ENCODE results near the gene OR7A5. TPM values are rescaled to one million over a fixed set of nuclear protein-coding genes. Genes with fewer than 3 reads are reported as not detected.
"Not testable (repeated sequence)": the region's sequence is repeated elsewhere in the genome, so short reads cannot be mapped to it uniquely, and the experiment has no call there.

The OR7A5 gene
- polyA plus RNA-seq, 1 donor from 2014 or later, result not detected

DNA sequence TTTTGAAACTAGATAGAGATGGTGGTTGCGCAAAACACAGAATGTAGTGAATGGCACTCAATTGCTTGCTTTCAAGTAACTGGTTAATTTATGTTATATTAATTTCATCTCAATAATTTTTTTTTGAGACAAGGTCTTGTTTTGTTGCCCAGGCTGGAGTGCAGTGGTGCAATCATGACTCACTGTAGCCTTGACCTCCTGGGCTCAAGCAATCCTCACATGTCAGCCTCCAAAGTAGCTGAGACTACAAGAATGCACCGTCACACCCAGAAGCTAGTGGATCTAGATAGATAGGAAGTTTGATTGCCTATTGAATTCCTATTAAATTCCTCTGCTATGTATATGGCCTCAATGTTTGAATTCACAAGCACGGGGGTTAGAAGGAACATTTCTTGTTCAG is 30.2 kb downstream of the OR7A5 start:
- H3K36me3 Mint-ChIP-seq, result no peaks in the 10 kb centered on the region
- H3K9me3 Mint-ChIP-seq, result peaks cover 0 to 3% (median 0%) of the 10 kb centered on the region in 3 donors
- H3K4me1 Mint-ChIP-seq, result peaks cover 0 to 4% (median 2%) of the 10 kb centered on the region in 3 donors
- H3K27me3 Mint-ChIP-seq, result peaks cover 6% of the 10 kb centered on the region
- no peak overlapping the region for H3K4me3 Mint-ChIP-seq
- H3K27ac Mint-ChIP-seq, result no peak overlapping the region

DNA sequence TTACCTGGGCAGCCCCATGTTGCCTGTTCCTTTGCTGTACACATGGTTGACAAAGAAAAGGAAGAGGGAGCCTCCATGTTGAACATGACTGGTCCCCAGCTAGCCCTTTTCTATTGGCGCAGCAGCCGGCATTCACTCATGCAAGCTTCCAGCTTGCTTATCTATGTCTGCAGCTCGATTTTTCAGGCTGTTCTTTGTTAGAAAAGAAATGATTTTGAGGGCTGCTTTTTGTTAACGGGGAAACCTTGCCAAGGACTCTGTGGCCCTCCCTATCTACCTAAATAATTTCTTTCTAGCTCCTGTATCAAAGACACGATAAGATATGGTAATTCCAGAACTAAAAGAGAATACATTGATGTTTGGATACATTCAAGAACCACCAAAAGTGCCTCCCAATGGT is 36.2 kb downstream of the OR7A5 start:
- peaks cover 2% of the 10 kb centered on the region for H3K36me3 Mint-ChIP-seq
- H3K27ac Mint-ChIP-seq, result no peak overlapping the region
- no peaks in the 10 kb centered on the region for H3K4me1 Mint-ChIP-seq
- no peak overlapping the region for H3K4me3 Mint-ChIP-seq
- H3K9me3 Mint-ChIP-seq, result peaks cover 1 to 6% (median 3%) of the 10 kb centered on the region in 3 donors
- H3K27me3 Mint-ChIP-seq, result peaks cover 2% of the 10 kb centered on the region

DNA sequence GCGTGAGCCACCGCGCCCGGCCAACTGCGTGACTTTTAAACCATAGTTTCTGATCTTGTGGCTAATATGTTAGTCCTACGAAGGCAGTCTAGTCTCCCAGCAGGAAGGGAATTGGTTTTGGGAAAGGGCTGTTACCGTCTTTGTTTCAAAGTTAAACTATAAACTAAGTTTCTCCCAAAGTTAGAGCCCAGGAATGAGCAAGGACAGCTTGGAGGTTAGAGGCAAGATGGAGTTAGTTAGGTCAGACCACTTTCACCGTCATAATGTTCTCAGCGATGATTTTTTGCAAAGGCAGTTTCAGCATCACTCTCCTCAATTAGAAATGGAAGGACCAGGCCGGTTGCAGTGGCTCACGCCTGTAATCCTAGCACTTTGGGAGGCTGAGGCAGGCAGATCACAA is 39.0 kb downstream of the OR7A5 start:
- H3K9me3 Mint-ChIP-seq, result peaks cover 1 to 13% (median 4%) of the 10 kb centered on the region in 3 donors
- no peaks in the 10 kb centered on the region for H3K4me1 Mint-ChIP-seq
- H3K4me3 Mint-ChIP-seq, result no peak overlapping the region
- peaks cover 2% of the 10 kb centered on the region for H3K36me3 Mint-ChIP-seq
- H3K27ac Mint-ChIP-seq, result no peak overlapping the region
- peaks cover 2% of the 10 kb centered on the region for H3K27me3 Mint-ChIP-seq

DNA sequence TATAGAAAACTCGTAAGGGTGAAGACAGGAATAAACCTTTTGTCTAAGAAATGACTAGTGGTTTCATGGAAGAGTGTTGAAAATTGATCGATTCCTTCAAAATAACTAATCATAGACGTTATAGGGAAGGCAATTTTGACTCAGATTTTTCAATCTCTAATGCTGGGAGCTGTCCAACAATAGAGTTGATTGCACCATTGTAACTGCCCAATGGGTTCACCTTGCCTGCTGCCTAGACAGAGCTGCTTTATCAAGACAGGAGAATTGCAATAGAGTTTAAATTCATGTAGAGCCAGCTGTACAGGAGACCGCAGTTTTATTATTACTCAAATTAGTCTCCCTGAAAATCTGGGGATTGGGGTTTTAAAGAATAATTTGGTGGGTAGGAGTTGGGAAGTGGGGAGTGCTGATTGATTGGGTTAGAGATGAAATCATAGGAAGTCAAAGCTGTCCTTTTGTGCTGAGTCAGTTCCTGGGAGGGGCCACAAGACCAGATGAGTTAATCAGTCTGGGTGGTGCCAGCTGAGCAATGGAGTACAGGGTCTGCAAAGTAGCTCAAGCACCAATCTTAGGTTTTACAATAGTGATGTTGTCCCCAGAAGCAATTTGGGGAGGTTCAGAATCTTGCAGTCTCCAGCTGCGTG is 39.8 kb downstream of the OR7A5 start:
- Mint-ChIP-seq H3K27ac (no peak overlapping the region), H3K27me3 (peaks cover 2% of the 10 kb centered on the region), H3K4me3 (no peak overlapping the region), H3K36me3 (peaks cover 2% of the 10 kb centered on the region), H3K9me3 (peaks cover 1 to 13% (median 1%) of the 10 kb centered on the region in 3 donors), H3K4me1 (no peaks in the 10 kb centered on the region)

DNA sequence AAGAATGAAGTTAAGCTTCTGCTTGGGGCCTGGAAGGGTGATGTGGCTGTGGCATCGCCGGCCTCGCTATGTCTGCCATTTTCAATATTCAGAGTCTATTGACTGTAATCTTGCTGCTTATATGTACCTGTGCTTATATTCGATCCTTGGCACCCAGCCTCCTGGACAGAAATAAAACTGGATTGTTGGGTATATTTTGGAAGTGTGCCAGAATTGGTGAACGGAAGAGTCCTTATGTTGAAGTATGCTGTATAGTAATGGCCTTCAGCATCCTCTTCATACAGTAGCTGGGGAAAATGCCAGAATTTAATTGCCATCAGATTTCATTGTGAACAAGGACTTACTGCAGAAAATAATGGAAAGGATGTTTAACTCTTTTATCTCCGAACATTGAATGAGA is 42.7 kb downstream of the OR7A5 start:
- H3K4me3 Mint-ChIP-seq, H3K4me1 Mint-ChIP-seq, H3K27me3 Mint-ChIP-seq, H3K36me3 Mint-ChIP-seq, H3K27ac Mint-ChIP-seq: not testable (repeated sequence)
- H3K9me3 Mint-ChIP-seq, result peaks cover 0 to 13% (median 1%) of the 10 kb centered on the region in 3 donors

DNA sequence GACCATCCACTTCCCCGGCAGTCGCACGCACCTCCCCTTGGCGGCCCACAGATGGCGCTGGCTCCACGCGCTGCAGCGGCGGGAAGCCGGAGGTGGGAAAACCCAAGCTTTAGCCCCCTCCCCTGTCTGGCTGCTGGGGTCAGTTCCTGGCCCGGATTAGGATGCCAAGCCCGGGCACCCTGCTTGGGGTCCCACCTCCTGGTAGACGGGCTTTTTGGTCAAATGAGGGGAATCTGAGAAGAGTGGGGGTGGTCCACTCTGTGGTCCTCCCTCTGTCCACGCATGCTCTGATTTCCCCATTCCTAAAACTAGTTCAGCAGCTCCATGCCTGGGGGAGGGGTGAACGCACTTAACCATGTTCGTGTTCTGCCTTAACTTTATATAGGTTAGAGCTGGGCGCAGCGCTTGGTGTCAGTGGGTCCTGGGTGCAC is 48.5 kb downstream of the OR7A5 start:
- Mint-ChIP-seq H3K27me3 (peaks cover 18% of the 10 kb centered on the region), H3K36me3 (no peaks in the 10 kb centered on the region), H3K27ac (peak overlapping the region in 1 of 3 donors; percentile 57), H3K4me1 (peaks cover 0 to 12% (median 11%) of the 10 kb centered on the region in 3 donors), H3K9me3 (peaks cover 0 to 2% (median 0%) of the 10 kb centered on the region in 3 donors), H3K4me3 (no peak overlapping the region)

DNA sequence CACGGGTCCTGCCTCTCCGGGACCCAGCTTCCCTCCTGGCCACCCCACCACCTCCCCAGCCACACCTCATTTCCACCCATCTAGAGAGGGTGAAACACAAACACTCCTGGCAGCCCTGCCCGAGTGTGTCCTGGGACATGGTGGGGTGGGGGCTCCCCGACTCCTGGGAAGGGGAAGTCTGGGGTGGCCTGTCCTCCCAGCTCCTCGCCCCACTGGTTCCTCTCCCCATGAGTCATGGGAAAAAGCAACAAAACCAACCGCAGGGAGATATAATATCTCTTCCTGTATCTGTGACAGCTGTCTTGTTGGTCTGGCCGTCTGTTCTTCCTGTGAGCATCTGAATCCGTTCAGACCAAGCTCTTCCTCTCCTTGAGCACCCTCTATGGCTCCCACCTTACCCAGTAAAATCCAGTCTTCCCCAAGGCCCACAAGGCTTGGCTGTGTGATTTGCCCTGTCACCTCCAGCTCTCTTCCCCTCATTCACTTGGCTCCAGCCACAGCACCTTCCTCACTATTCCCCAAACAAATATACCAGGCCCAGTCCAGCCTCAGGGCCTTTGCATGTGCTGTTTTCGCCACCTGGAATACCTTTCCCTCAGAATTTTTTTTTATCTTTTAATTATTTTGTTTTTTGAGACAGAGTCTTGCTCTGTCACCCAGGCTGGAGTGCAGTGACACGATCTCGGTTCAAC is 49.7 kb downstream of the OR7A5 start:
- H3K27ac Mint-ChIP-seq, H3K36me3 Mint-ChIP-seq, H3K9me3 Mint-ChIP-seq: not testable (repeated sequence)
- Mint-ChIP-seq H3K4me1 (peaks cover 0 to 12% (median 11%) of the 10 kb centered on the region in 3 donors), H3K27me3 (peaks cover 20% of the 10 kb centered on the region), H3K4me3 (peak overlapping the region in 2 of 4 donors; percentile 45 to 78)

DNA sequence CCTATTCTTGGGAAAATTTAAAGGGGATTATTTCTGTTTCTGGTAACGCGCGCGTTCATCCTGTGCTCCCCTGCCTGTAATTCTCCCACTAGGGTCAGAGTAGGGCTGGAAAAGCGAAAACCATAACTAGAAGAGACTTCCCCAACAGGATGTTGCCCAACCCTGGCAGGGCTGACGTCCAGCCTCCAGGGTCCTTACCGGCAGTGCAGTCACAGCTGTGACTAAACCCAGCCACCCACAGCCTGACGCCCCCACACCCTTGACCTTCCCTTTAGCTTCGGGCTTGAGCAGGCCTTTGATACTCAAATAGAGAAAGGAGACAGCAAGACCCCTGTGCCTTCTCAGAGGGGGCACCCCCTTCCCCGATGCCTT is 50.3 kb downstream of the OR7A5 start:
- Mint-ChIP-seq H3K4me3 (peak overlapping the region in 1 of 4 donors; percentile 52), H3K27me3 (peaks cover 20% of the 10 kb centered on the region), H3K4me1 (peaks cover 0 to 12% (median 11%) of the 10 kb centered on the region in 3 donors)
- H3K36me3 Mint-ChIP-seq, H3K9me3 Mint-ChIP-seq, H3K27ac Mint-ChIP-seq: not testable (repeated sequence)

DNA sequence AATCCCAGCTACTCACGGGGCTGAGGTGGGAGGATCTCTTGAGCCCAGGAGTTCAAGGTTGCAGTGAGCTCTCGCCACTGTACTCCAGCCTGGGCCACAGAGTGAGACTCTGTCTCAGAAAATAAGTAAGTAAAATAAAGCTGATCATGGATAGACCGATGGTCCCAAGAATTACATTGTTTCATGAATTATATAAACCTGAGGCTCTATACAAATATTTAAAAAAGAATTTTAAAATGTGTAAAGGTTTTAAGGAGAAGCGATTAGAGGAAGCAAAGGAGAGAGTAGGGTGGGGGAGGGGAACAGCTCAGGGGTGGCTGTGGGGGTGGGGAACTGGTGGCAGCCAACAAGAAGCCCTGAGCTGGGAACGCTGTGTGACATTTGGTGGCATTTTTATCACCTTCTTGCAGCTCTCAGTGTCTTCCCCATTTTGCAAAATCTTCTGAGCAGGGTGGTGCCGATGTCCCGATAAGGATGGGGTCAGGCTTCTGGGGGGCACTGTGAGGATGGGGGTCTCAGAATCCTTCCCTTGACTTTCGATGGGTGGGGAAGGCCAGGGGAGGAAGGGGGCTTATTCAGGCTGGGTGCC is 51.5 kb downstream of the OR7A5 start:
- H3K9me3 Mint-ChIP-seq, H3K36me3 Mint-ChIP-seq, H3K27ac Mint-ChIP-seq: not testable (repeated sequence)
- peaks cover 24% of the 10 kb centered on the region for H3K27me3 Mint-ChIP-seq
- peaks cover 0 to 12% (median 11%) of the 10 kb centered on the region in 3 donors for H3K4me1 Mint-ChIP-seq
- H3K4me3 Mint-ChIP-seq, result peak overlapping the region in 1 of 4 donors; percentile 27

DNA sequence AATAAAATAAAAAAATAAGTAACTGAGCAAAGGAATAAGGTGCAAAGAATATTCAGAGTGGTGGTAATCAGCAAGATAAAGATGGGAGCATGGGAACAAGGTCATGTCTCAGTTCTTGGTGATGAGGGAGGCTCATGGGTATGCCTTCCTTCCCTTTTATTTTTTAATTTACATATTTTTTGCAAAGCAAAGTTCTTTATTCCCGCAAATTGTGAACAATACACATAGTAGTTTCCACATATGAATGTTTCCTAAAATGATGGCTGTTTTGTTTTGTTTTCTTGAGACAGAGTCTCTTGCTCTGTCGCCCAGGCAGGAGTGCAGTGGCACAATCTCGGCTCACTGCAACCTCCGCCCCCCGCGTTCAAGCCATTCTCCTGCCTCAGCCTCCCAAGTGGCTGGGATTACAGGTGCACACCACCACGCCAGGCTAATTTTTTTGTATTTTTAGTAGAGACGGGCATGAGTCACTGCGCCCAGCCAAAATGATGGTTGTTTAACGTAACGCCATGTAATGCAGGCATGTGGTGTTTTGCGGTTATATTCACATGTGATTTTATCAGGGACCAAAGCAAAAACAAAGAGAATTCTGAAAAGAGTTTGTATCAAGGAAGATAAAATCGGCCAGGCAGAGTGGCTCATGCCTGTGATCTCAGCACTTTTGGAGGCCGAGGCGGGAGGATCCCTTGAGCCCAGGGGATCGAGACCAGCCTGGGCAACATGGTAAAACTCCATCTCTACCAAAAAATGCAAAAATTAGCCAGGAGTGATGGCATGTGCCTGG is 52.2 kb downstream of the OR7A5 start:
- peaks cover 0 to 2% (median 0%) of the 10 kb centered on the region in 3 donors for H3K9me3 Mint-ChIP-seq
- no peaks in the 10 kb centered on the region for H3K36me3 Mint-ChIP-seq
- peaks cover 27% of the 10 kb centered on the region for H3K27me3 Mint-ChIP-seq
- peak overlapping the region in 1 of 4 donors; percentile 27 for H3K4me3 Mint-ChIP-seq
- peaks cover 0 to 12% (median 11%) of the 10 kb centered on the region in 3 donors for H3K4me1 Mint-ChIP-seq
- peak overlapping the region in 1 of 3 donors; percentile 63 for H3K27ac Mint-ChIP-seq

DNA sequence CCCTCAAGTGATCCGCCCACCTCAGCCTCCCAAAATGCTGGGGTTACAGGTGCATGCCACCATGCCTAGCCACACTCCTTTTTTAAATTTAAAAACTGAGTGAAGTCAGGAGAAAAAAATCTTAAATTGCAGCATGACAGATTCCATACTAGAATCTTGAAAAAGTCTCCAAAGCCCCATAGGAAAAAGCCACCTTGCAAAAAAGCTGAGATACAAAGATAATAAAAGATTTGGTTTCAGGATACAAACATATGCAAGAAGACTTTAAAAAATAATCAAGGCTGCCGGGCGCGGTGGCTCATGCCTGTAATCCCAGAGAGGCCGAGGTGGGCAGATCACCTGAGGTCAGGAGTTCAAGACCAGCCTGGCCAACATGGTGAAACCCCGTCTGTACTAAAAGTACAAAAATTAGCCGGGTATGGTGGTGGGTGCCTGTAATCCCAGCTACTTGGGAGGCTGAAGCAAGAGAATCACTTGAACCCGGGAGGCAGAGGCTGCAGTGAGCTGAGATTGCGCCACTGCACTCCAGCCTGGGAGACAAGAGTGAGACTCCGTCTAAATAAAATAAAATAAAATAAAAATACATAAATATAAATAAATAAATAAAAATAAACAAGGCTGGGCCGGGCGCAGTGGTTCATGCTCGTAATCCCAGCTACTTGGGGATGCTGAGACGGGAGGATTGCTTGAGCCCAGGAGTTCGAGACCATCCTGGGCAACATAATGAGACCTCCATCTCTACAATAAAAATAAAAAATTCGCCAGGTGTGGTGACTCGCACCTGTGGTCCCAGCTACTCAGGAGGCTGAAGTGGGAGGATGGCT is 53.1 kb downstream of the OR7A5 start:
- H3K27me3 Mint-ChIP-seq, result peaks cover 30% of the 10 kb centered on the region
- not testable (repeated sequence) for H3K9me3 Mint-ChIP-seq, H3K4me3 Mint-ChIP-seq, H3K36me3 Mint-ChIP-seq, H3K27ac Mint-ChIP-seq
- peaks cover 0 to 12% (median 8%) of the 10 kb centered on the region in 3 donors for H3K4me1 Mint-ChIP-seq

DNA sequence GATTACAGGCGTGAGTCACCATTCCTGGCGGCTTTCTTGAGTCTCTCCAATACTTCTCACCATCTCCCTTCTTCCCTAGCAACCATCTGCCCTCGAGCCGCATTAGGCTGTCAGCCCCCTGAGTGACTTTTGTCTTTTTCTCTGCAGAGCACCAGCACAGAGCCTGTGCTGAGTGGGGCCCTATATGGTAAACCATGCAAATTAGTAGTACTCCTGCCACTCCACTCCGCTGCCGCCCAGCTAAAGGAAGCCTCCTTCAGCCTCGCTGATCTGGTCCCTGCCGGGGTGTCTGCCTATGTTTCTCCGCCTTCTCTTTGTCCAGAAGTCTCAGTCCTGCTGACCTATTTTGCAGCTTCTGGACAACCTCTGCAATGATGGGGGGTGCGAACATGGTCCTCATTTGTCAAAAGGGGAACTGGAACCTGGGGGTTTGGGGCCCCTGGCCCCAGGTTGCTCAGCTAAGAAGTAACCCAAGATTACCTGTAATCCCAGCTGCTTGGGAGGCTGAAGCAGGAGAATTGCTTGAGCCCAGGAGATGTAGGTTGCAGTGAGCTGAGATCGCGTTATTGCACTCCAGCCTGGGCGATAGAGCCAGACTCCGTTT is 54.3 kb downstream of the OR7A5 start:
- H3K4me1 Mint-ChIP-seq, result peaks cover 0 to 13% (median 8%) of the 10 kb centered on the region in 3 donors
- peak overlapping the region in 1 of 4 donors; percentile 27 for H3K4me3 Mint-ChIP-seq
- H3K36me3 Mint-ChIP-seq, H3K9me3 Mint-ChIP-seq, H3K27ac Mint-ChIP-seq: not testable (repeated sequence)
- H3K27me3 Mint-ChIP-seq, result peaks cover 25% of the 10 kb centered on the region

DNA sequence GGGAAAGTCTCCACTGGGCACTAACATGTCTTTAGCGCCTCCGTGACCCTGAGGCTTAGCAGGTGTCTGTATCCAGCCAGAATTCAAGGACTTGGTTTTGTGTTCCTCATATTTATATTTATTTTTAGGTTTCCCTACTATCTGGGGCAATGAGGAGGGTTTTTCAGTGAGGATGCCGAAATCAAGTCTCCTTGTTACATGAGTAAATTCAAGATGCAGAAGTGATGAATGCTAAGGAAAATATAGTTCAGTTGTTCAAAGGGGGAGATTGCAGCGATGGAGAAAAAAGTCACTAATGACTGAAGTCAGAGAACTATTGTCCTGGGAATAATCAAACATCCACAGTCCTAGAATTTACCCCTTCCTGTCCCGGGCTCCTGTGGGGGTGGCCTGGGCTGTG is 55.8 kb downstream of the OR7A5 start:
- Mint-ChIP-seq H3K27me3 (peaks cover 25% of the 10 kb centered on the region), H3K4me1 (peaks cover 0 to 7% (median 3%) of the 10 kb centered on the region in 3 donors), H3K36me3 (no peaks in the 10 kb centered on the region), H3K27ac (no peak overlapping the region), H3K9me3 (peaks cover 0 to 3% (median 0%) of the 10 kb centered on the region in 3 donors), H3K4me3 (no peak overlapping the region)
